ENCODE data around the gene SRGAP3. TPM values are rescaled to one million over a fixed set of nuclear protein-coding genes. Genes with fewer than 3 reads are reported as not detected.

The SRGAP3 gene
- total and polyA plus RNA-seq, 10 of the 15 experiments (the other 5 are each of a cell fraction or from before 2014, with no cell fraction given): 0.32 to 1.7 (median 0.99) TPM

DNA sequence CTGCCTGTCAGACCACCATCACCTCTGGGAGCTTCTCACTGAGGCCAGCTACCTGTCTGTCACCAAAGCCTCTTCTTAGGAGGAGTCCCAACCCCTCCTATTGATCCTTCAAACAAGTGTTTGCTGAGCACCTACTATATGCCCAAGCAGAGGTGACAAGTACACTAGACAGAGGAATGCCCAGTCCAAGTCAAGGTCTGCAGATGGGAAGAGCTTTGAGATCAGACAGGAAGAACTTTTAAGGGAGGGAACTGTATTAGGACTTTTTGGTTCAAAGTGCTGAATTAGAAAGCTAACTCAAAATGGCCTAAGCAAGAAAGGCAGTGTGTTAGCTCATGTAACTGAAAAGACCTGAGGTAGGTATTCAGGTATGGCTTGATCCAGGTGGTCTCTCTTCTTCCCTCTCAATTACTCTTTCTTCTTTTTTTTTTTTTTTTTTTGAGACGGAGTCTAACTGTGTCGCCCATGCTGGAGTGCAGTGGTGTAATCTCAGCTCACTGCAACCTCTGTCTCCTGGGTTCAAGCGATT is 282.6 kb downstream of the SRGAP3 start (continued):
- TF ChIP-seq POLR2A (IDR thresholded peaks at IDR 0.05; ENCODE audit: low read depth, low read length) (no peak), KDM1A (IDR thresholded peaks at IDR 0.05; ENCODE audit: borderline replicate concordance) (no peak), HDAC6 (IDR thresholded peaks at IDR 0.05; ENCODE audit: unreplicated experiment) (no peak), NFIC (IDR thresholded peaks at IDR 0.05; ENCODE audit: low read depth, low read length) (no peak)

DNA sequence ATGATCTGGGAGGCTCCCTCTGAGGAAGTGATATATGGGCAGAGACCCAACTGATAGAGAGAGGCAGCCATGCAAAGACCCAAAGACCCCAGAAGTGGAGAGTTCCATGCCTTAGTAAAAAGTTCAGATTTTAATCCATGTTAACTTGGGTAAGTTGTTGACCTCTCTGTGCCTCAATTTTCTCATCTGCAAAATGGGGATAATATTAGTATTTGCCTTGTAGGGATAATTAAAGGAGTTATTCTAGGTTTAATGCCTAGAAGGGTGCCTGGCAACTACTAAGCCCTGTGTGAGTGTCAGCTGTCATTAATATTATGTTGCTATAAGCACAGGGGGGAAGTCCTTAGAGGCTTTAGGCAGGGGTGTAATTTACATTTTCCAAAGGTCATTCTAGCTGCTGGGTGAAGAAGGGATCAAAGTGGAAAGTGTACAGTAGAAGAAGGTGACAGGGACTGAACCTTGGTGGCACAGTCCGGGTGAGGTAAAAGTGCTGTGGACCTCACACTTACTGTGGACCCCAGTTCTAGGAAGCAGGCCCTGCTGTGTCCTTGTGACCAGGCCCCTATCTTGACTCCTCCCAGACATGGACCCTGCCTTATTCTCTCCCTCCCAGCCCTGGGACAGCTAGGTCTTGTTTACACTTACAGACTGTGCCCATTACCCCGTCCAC is 283.2 kb downstream of the SRGAP3 start:
- ChIA-PET CTCF (interaction anchor here (1.1 to 1.5 kb wide), 3 partner anchors 197 to 337 kb away, joined by 3 to 4 read pairs (median 4); partner anchors contain the start of gene OXTR), POLR2A (no interaction called here), RAD21 (ENCODE audit: unreplicated experiment) (interaction anchor here (0.6 to 1.1 kb wide), 2 partner anchors 28 to 1309 kb away, joined by 3 read pairs; no protein-coding TSS in a partner anchor), SMC1A (ENCODE audit: uncharacterized antibody, unreplicated experiment) (interaction anchor here (1.2 kb wide), 1 partner anchor 71 kb away, joined by 3 read pairs; no protein-coding TSS in a partner anchor)
- H3K4me2 ChIP-seq (ENCODE audit: control insufficient read depth, insufficient read depth): no peak overlapping the region
- H4K20me1 ChIP-seq (ENCODE audit: control insufficient read depth, insufficient read depth): no peaks in the 10 kb centered on the region
- no peaks in the 10 kb centered on the region for H3K27me3 ChIP-seq (replicated peaks in 1 of 2; ENCODE audit: control insufficient read depth in 2 of 2, insufficient read depth in 2 of 2, low read length in 1 of 2)
- no peak for FAIRE-seq
- WGBS (ENCODE audit: insufficient coverage, insufficient replicate concordance, low lambda C conversion rate, missing lambda C conversion rate): 38% methylated on average over 2 of the region's 2 CpGs
- no peak overlapping the region for H3K4me3 ChIP-seq
- no peak for DNase-seq (ENCODE audit: low read depth, low spot score)
- in situ Hi-C loops (cut with MboI): no loop called here
- H3K9me3 ChIP-seq (replicated peaks; ENCODE audit: control insufficient read depth, insufficient read depth, low read length): no peaks in the 10 kb centered on the region
- H3K79me2 ChIP-seq (ENCODE audit: control insufficient read depth, insufficient read depth, low read length): peaks cover 20% of the 10 kb centered on the region
- H3K27ac ChIP-seq (ENCODE audit: control insufficient read depth, insufficient read depth): no peak overlapping the region
- H3K9ac ChIP-seq (ENCODE audit: control insufficient read depth, insufficient read depth, low read length): no peak overlapping the region
- H3K36me3 ChIP-seq (ENCODE audit: control insufficient read depth in 2 of 2, insufficient read depth in 2 of 2, low read length in 1 of 2): no peaks in the 10 kb centered on the region
- TF ChIP-seq IKZF1 (conservative IDR thresholded peaks at IDR 0.05) (no peak), SUPT20H (IDR thresholded peaks at IDR 0.05; ENCODE audit: borderline replicate concordance, control insufficient read depth, low read depth, low read length) (no peak), FOXM1 (IDR thresholded peaks at IDR 0.05; ENCODE audit: low read depth, low read length) (no peak), ZNF687 (IDR thresholded peaks at IDR 0.05) (no peak), NBN (IDR thresholded peaks at IDR 0.05) (no peak), RAD51 (IDR thresholded peaks at IDR 0.05) (no peak)
- TF ChIP-seq, protein P1, sequence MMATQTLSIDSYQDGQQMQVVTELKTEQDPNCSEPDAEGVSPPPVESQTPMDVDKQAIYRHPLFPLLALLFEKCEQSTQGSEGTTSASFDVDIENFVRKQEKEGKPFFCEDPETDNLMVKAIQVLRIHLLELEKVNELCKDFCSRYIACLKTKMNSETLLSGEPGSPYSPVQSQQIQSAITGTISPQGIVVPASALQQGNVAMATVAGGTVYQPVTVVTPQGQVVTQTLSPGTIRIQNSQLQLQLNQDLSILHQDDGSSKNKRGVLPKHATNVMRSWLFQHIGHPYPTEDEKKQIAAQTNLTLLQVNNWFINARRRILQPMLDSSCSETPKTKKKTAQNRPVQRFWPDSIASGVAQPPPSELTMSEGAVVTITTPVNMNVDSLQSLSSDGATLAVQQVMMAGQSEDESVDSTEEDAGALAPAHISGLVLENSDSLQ (IDR thresholded peaks at IDR 0.05): no peak
- TF ChIP-seq, protein P2, sequence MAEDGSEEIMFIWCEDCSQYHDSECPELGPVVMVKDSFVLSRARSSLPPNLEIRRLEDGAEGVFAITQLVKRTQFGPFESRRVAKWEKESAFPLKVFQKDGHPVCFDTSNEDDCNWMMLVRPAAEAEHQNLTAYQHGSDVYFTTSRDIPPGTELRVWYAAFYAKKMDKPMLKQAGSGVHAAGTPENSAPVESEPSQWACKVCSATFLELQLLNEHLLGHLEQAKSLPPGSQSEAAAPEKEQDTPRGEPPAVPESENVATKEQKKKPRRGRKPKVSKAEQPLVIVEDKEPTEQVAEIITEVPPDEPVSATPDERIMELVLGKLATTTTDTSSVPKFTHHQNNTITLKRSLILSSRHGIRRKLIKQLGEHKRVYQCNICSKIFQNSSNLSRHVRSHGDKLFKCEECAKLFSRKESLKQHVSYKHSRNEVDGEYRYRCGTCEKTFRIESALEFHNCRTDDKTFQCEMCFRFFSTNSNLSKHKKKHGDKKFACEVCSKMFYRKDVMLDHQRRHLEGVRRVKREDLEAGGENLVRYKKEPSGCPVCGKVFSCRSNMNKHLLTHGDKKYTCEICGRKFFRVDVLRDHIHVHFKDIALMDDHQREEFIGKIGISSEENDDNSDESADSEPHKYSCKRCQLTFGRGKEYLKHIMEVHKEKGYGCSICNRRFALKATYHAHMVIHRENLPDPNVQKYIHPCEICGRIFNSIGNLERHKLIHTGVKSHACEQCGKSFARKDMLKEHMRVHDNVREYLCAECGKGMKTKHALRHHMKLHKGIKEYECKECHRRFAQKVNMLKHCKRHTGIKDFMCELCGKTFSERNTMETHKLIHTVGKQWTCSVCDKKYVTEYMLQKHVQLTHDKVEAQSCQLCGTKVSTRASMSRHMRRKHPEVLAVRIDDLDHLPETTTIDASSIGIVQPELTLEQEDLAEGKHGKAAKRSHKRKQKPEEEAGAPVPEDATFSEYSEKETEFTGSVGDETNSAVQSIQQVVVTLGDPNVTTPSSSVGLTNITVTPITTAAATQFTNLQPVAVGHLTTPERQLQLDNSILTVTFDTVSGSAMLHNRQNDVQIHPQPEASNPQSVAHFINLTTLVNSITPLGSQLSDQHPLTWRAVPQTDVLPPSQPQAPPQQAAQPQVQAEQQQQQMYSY (CRISPR knock-in tag; IDR thresholded peaks at IDR 0.05): no peak
- BruUV-seq (replicated peaks): no TSS peak
- ATAC-seq: no peak
- intact Hi-C loops (cut with micrococcal nuclease; ENCODE audit: unreplicated experiment): no loop called here
- H2AFZ ChIP-seq (ENCODE audit: control insufficient read depth, low read depth, low read length): no peak overlapping the region
- H3K4me1 ChIP-seq (ENCODE audit: control insufficient read depth, insufficient read depth, low read length): no peaks in the 10 kb centered on the region
